HG03439 (cell line): ENCODE measurements around the gene MUC15.

Source experiments
- ATAC-seq: cut with Tn5 transposase; IDR thresholded peaks from one replicate; pipeline ENCODE4 v1.9.1; 2021; ENCODE audit warnings: mild to moderate bottlenecking, moderate library complexity; ENCODE audit not compliant: unreplicated experiment

MUC15 gene

DNA sequence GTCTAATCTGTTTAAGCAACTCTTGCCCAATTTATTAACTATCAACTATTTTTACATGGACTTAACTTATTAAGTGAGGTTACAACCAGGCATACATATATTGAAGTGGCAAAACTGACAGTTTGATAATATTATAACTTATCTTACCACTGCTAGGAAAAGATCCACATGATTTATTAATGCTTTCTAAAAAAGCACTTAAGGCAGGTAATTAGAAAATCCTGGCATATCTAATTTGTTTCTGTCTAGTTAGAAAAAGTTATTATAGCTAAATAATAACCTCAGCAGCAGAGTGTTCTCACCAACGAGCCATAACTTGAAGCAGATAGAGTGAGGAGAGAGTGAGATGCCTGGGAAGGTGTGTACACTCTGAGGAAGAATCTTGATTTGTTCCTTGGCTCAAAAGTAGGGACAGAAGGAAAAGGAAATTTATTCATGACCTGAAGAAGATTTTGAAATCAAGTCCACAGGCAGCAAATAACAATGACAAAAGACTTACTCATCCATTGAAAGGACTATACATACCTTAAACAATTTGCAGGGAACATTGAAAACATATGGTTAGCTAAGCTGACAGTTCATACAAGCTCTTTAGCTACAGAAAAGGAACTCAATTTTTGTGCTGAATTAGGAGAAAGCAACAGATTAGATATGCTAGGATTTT is 7.1 kb upstream of the MUC15 start:
- ATAC-seq = no peak

- ATAC-seq = no peak
Observed at GRCh38 chr11:26575946-26576345, 3.9 kb upstream of the MUC15 start.

DNA sequence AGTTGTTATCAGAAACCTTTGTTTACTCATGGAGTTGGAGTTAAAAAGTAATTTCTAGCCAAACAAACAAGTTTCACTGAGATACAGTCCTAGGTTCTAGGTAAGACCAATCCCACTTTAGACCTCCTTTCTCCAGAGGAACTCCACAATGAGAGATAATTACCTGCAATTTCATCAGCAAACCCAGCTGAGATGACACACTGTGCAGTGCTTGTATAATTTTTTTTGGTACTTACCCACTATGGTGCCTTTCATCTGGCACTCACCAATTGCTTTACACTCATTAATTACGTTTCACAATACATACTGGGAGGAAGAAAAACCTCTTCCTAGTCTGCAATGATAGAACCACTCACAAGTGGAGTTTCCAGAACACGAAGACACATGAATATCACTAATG is 1.8 kb upstream of the MUC15 start:
- ATAC-seq = no peak

- ATAC-seq = no peak
Observed at GRCh38 chr11:26572770-26573402, 823 bp upstream of the MUC15 start.

GRCh38 chr11:26569646-26570045 is 2.4 kb downstream of the MUC15 start:
- no peak for ATAC-seq

DNA sequence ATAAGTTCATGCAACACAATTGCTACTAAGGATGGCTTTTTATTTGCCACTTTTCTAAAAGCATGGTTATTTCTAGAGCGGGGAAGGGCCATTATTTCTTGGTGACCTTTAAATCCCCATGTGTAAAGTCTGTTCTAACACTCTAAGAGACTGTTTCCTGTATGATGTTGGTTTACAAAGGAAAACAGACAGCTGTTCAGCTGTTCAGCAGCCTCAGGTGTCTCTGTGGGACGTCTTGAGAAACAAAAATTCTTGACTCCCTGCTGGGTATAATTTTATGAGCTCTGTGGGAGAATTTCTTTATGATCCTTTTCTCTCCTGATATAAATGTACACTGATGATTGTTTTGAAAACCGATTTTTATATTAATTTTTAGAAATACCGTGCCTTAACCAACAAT is 13.9 kb downstream of the MUC15 start:
- ATAC-seq = no peak

GRCh38 chr11:26557666-26558065 is 14.4 kb downstream of the MUC15 start:
- no peak for ATAC-seq

- ATAC-seq = no peak
Observed at GRCh38 chr11:26556582-26556981, 15.5 kb downstream of the MUC15 start.

- no peak for ATAC-seq
Observed at GRCh38 chr11:26554455-26554854, 17.6 kb downstream of the MUC15 start.

GRCh38 chr11:26553182-26553581 is 18.9 kb downstream of the MUC15 start:
- no peak for ATAC-seq

GRCh38 chr11:26551186-26551801 is 20.8 kb downstream of the MUC15 start:
- no peak for ATAC-seq

- no peak for ATAC-seq
Observed at GRCh38 chr11:26550022-26550421, 22.0 kb downstream of the MUC15 start.

- ATAC-seq = no peak
Observed at GRCh38 chr11:26549176-26549575, 22.9 kb downstream of the MUC15 start.

GRCh38 chr11:26541870-26542269 is 30.2 kb downstream of the MUC15 start:
- no peak for ATAC-seq

- no peak for ATAC-seq
Observed at GRCh38 chr11:26539517-26539916, 32.5 kb downstream of the MUC15 start.

DNA sequence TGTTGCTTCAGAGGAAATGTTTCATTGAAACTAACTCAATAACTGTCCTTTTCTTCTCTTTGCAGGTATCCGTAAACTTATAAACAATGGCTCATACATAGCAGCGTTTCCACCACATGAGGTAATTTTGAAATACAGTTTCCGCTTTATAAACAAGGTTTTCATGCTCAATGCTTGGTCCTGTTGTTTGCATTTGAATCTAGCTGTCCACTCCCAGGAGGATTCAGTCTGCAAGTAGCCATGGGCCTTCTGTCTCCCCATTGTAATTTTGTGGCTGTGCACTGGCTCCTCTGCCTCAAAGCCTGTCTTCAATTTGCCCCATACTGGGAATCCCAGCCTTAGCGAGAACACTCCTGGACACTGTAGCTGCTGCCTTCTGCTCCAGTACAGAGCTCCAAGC is 34.7 kb downstream of the MUC15 start:
- no peak for ATAC-seq

DNA sequence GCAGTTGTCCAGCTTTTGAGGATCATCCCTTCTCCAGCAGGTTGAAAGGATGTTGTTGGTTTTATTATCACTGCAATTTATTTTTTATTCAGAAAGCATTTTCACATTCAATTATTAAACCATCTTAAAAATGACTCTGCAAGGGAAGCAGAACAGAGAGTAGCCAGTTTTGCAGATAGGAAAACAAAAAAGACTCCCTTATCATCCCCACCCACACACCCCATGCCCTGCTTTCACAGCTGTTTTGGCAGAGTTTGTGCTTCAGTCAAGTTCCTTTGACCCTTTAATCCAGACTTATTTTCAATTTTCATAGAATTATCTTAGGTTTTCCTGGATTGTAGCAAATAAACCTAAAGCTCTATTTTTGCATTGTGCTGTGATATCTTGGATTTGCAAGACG is 44.4 kb downstream of the MUC15 start:
- no peak for ATAC-seq

- ATAC-seq = no peak
Observed at GRCh38 chr11:26522912-26523610, 49.0 kb downstream of the MUC15 start.

GRCh38 chr11:26519469-26519868 is 52.6 kb downstream of the MUC15 start:
- ATAC-seq = no peak

GRCh38 chr11:26512196-26512595 is 59.9 kb downstream of the MUC15 start:
- no peak for ATAC-seq

DNA sequence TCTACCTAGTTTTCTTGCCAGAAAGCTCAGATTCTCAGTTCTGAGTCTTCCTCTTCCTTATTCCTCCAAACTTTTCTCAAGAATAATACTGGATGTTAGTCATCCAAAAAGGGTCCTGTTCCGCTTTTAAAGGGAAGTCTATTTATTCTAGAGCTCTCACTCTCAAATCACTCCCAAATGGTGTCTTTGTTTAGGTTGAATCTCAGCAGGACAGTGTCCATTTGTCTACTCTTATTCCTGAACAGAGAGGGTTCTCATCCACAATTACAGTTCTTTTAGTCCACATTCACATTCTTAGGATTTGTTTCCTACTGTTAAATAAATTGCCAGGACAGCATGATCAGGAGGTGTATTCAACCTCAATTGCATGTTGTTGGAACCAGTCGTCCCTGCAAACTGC is 61.3 kb downstream of the MUC15 start:
- ATAC-seq = no peak

- ATAC-seq = no peak
Observed at GRCh38 chr11:26510164-26510563, 61.9 kb downstream of the MUC15 start.
